K562 (cell line): Measurements from ENCODE around the gene FLRT1. TPM values are rescaled to one million over a fixed set of nuclear protein-coding genes. Genes with fewer than 3 reads are reported as not detected.

Source experiments
- ATAC-seq: fragments of 200-7000 bp; cut with Tn5 transposase; 3 replicates; pipeline ENCODE4 v1.9.1; 2020; ENCODE audit warnings: moderate library complexity
- BruUV-seq: library from RNA; stranded (reverse); fragments of 400-500 nt; replicated peaks from 2 replicates; lab custom pipeline; 2021; lab: Mats Ljungman, UMichigan
- CTCF ChIA-PET: fragments of 300-600 bp; formaldehyde crosslinking; extraction: SDS; loops from one replicate; lab custom pipeline; 2021; ENCODE audit warnings: low intra/inter-chr PET ratio; lab: Yijun Ruan, JAX
- POLR2A ChIA-PET: fragments of 300-600, 350-650 bp; sonication (Branson Sonifier 250); formaldehyde crosslinking; extraction: SDS; loops from one replicate; lab custom pipeline; 2021; ENCODE audit warnings: antibody characterized with exemption, inconsistent platforms; lab: Yijun Ruan, JAX
- DNase-seq, 4 experiments: peaks; one replicate each; pipeline versions ENCODE4 v3.0.0 to v3.0.0-alpha.2; 2011 to 2018; ENCODE audit warnings: low spot score in 3 of 4, mixed read lengths in 3 of 4; ENCODE audit errors: extremely low read depth in 1 of 4
- FAIRE-seq: peaks from 2 replicates; lab custom pipeline; 2011; peaks lifted over from hg19 to GRCh38; lab: Jason Lieb, UNC
- H2AFZ ChIP-seq: 2 replicates; pipeline ENCODE4 v1.6.0; 2011; ENCODE audit warnings: low read depth, low read length, control low read depth, inconsistent platforms
- H3K27ac ChIP-seq: fragments of 200-600 bp; 3 replicates; pipeline ENCODE4 v1.8.0; 2011; ENCODE audit warnings: low read depth, mild to moderate bottlenecking, control low read depth, inconsistent platforms, low read length, moderate library complexity, mixed read lengths; ENCODE audit errors: extremely low read depth
- H3K27me3 ChIP-seq, 2 experiments: fragments of 300-600 bp in 1 of 2; 2 replicates in 1 of 2; 3 replicates in 1 of 2; pipeline versions ENCODE4 v1.6.0 to v1.8.0; 2011; ENCODE audit warnings: inconsistent platforms in 2 of 2, low read length in 2 of 2, mild to moderate bottlenecking in 1 of 2, mixed read lengths in 1 of 2, moderate library complexity in 1 of 2; ENCODE audit not compliant: control insufficient read depth in 2 of 2, insufficient read depth in 2 of 2
- H3K36me3 ChIP-seq: fragments of 300-600 bp; 3 replicates; pipeline ENCODE4 v1.8.0; 2011; ENCODE audit warnings: mild to moderate bottlenecking, low read length, inconsistent platforms; ENCODE audit not compliant: control insufficient read depth, insufficient read depth
- H3K4me1 ChIP-seq, 2 experiments: fragments of 200-600 bp in 1 of 2; replicated peaks in 1 of 2; 2 replicates in 1 of 2; 3 replicates in 1 of 2; pipeline versions ENCODE4 v1.5.1 to v1.8.0; 2011; ENCODE audit warnings: inconsistent platforms in 2 of 2, low read length in 2 of 2, mild to moderate bottlenecking in 1 of 2, mixed read lengths in 1 of 2, moderate library complexity in 1 of 2; ENCODE audit not compliant: control insufficient read depth in 2 of 2, insufficient read depth in 2 of 2
- H3K4me2 ChIP-seq: 2 replicates; pipeline ENCODE4 v1.6.1; 2011; ENCODE audit warnings: low read length, control low read depth, inconsistent platforms, mixed read lengths; ENCODE audit not compliant: insufficient read depth
- H3K4me3 ChIP-seq: fragments of 200-600 bp; sonication (generic), shearing (Covaris generic); 2 replicates; pipeline ENCODE4 v1.5.1; 2016; ENCODE audit warnings: control low read depth, inconsistent platforms
- H3K79me2 ChIP-seq: fragments of 200-600 bp; 3 replicates; pipeline ENCODE4 v1.8.0; 2011; ENCODE audit warnings: low read length, inconsistent platforms; ENCODE audit not compliant: control insufficient read depth, insufficient read depth
- H3K9ac ChIP-seq, 2 experiments: 2 replicates each; pipeline versions ENCODE4 v1.6.0 to v1.6.1; 2011; ENCODE audit warnings: low read depth in 2 of 2, low read length in 2 of 2, control low read depth in 1 of 2, inconsistent platforms in 1 of 2, mild to moderate bottlenecking in 1 of 2, mixed read lengths in 1 of 2; ENCODE audit not compliant: insufficient read depth in 1 of 2
- H3K9me1 ChIP-seq: one replicate; pipeline ENCODE4 v1.6.0; 2011; ENCODE audit warnings: inconsistent platforms, mild to moderate bottlenecking, low read length, moderate library complexity; ENCODE audit not compliant: control insufficient read depth, insufficient read depth
- H3K9me3 ChIP-seq: replicated peaks from 2 replicates; pipeline ENCODE4 v1.5.1; 2011; ENCODE audit warnings: low read depth, low read length, inconsistent platforms; ENCODE audit not compliant: control insufficient read depth, insufficient read depth
- H4K20me1 ChIP-seq: replicated peaks from 2 replicates; pipeline ENCODE4 v1.6.1; 2011; ENCODE audit warnings: low read length, inconsistent platforms, mixed read lengths; ENCODE audit not compliant: control insufficient read depth, insufficient read depth
- E2F4 ChIP-seq: sonication (generic); formaldehyde crosslinking; IDR thresholded peaks from 2 replicates; pipeline ENCODE4 v1.8.0; 2022; ENCODE audit warnings: mild to moderate bottlenecking, low read depth, missing genetic modification reagents
- KDM1A ChIP-seq, 2 experiments: fragments of 450-650 bp; IDR thresholded peaks; 2 replicates each; pipeline ENCODE4 v1.6.1; 2016; ENCODE audit warnings: mild to moderate bottlenecking in 2 of 2
- MIER1 ChIP-seq: fragments of 450-650 bp; IDR thresholded peaks from 2 replicates; pipeline ENCODE4 v1.6.1; 2016; ENCODE audit warnings: antibody characterized with exemption, mild to moderate bottlenecking, low read depth
- NUFIP1 ChIP-seq: fragments of 450-650 bp; IDR thresholded peaks from 2 replicates; pipeline ENCODE4 v1.6.1; 2018; ENCODE audit not compliant: partially characterized antibody
- RBM22 ChIP-seq: fragments of 200-400 bp; formaldehyde crosslinking; IDR thresholded peaks from 2 replicates; pipeline ENCODE4 v1.6.1; 2018; ENCODE audit warnings: low read length, low read depth; ENCODE audit not compliant: poor library complexity, severe bottlenecking
- SMAD1 ChIP-seq: fragments of 150-350 bp; IDR thresholded peaks from 2 replicates; pipeline ENCODE4 v1.6.1; 2014; ENCODE audit warnings: low read length, low read depth; ENCODE audit not compliant: partially characterized antibody
- TARDBP ChIP-seq: fragments of 450-650 bp; IDR thresholded peaks from 2 replicates; pipeline ENCODE4 v1.6.1; 2016
- ZEB2 ChIP-seq: fragments of 450-650 bp; IDR thresholded peaks from 2 replicates; pipeline ENCODE4 v1.6.1; 2016
- WGBS: fragments of 100-300 bp; shearing (Covaris generic); methylation state at CpG from one replicate; pipeline ENCODE4 v1.1.6; 2016; ENCODE audit warnings: low coverage, mixed read lengths; ENCODE audit not compliant: insufficient coverage; ENCODE audit errors: missing lambda C conversion rate; 5-methylcytosine and 5-hydroxymethylcytosine counted together
- in situ Hi-C: fragments of 300-500 bp; cut with MboI; formaldehyde crosslinking; loops from 4 replicates; pipeline ENCODE4 v1.15.0; 2018; ENCODE audit warnings: inconsistent platforms, mixed read lengths
- intact Hi-C: fragments of 100-400 bp; cut with micrococcal nuclease; formaldehyde crosslinking; loops from 2 replicates; pipeline ENCODE4 v1.14.2; 2022
- polyA plus RNA-seq, 8 experiments: library from polyadenylated mRNA; depleted of rRNA in 4 of 8; stranded (reverse) in 5 of 8; unstranded in 3 of 8; fragments of >200 nt; fragmentation: Nextera tagmentation in 2 of 8; fragmentation: Illumina TruSeq in 1 of 8; extraction: Ambion mirVana in 2 of 8; extraction: Trizol in 1 of 8; gene quantifications; 2 replicates each; pipeline versions ENCODE4 v1.2.1 to v1.2.3, GENCODE V29; 2011 to 2014; ENCODE audit warnings: inconsistent platforms in 1 of 8, missing spikeins in 1 of 8
- total RNA-seq, 7 experiments: library from RNA; depleted of rRNA in 6 of 7; stranded (reverse); fragments of >200 nt in 6 of 7; fragmentation: Illumina TruSeq in 2 of 7; extraction: Trizol in 2 of 7; gene quantifications; 2 replicates each; pipeline versions ENCODE4 v1.2.1 to v1.2.3, GENCODE V29; 2011 to 2021; ENCODE audit warnings: low replicate concordance in 1 of 7

The FLRT1 gene
- total and polyA plus RNA-seq, 9 of the 15 experiments (the other 6 are each of a cell fraction or from before 2014, with no cell fraction given) = not detected

- DNase-seq (no peak), FAIRE-seq (no peak), ATAC-seq (no peak)
- CTCF ChIA-PET = no interaction called here
- H3K4me1 ChIP-seq = peaks cover 0 to 54% of the 10 kb centered on the region in 2 experiments; a peak in 2 of 5 replicates
- H3K79me2 ChIP-seq = no peaks in the 10 kb centered on the region
- no peaks in the 10 kb centered on the region for H3K9me3 ChIP-seq
- no peak overlapping the region for H3K4me3 ChIP-seq
- POLR2A ChIA-PET = interaction anchor here (1.0 to 1.1 kb wide), 2 partner anchors 15 to 40 kb away, joined by 3 read pairs; no protein-coding TSS in a partner anchor
- in situ Hi-C loops = no loop called here
- no peak overlapping the region for H3K4me2 ChIP-seq
- BruUV-seq = no TSS peak
- H2AFZ ChIP-seq = no peak overlapping the region
- H4K20me1 ChIP-seq = peaks cover 73% of the 10 kb centered on the region
- no peaks in the 10 kb centered on the region; a peak in 1 of 5 replicates for H3K27me3 ChIP-seq
- no peak overlapping the region for H3K27ac ChIP-seq
- no peaks in the 10 kb centered on the region for H3K36me3 ChIP-seq
- intact Hi-C loops = no loop called here
- no peaks in the 10 kb centered on the region for H3K9me1 ChIP-seq
- H3K9ac ChIP-seq = no peak overlapping the region
- WGBS = 51% methylated on average over 2 of the region's 3 CpGs
- no peak for TF ChIP-seq RBM22
- no peak for TF ChIP-seq SMAD1
- TF ChIP-seq MIER1 = no peak
- TF ChIP-seq ZEB2 = no peak
- no peak for TF ChIP-seq TARDBP
- no peak for TF ChIP-seq NUFIP1
Measured at GRCh38 chr11:64031001-64031400, 4.7 kb upstream of the FLRT1 start.

GRCh38 chr11:64032050-64032449, 3.7 kb upstream of the FLRT1 start:
- H3K9me3 ChIP-seq = no peaks in the 10 kb centered on the region
- CTCF ChIA-PET = no interaction called here
- H3K36me3 ChIP-seq = no peaks in the 10 kb centered on the region
- no peak overlapping the region for H2AFZ ChIP-seq
- no peaks in the 10 kb centered on the region for H3K79me2 ChIP-seq
- POLR2A ChIA-PET = interaction anchor here (0.5 to 1.3 kb wide), 4 partner anchors 9 to 1351 kb away, joined by 3 to 5 read pairs (median 3); no protein-coding TSS in a partner anchor
- in situ Hi-C loops = no loop called here
- DNase-seq = no peak
- H3K27ac ChIP-seq = no peak overlapping the region
- WGBS = 18% methylated on average over 4 of the region's 4 CpGs
- H3K4me3 ChIP-seq = no peak overlapping the region
- no peak for TF ChIP-seq E2F4
- TF ChIP-seq KDM1A (IDR thresholded peaks at IDR 0.05) = 0 out of 4 replicates have a peak, but pooled peaks of 1 of the 2 experiments have one; percentile 15
- TF ChIP-seq, all 486 proteins: peak for 1
- intact Hi-C loops = no loop called here
- Histone ChIP-seq H4K20me1 (peaks cover 66% of the 10 kb centered on the region), H3K9ac (no peak overlapping the region), H3K9me1 (no peaks in the 10 kb centered on the region), H3K4me2 (no peak overlapping the region), H3K4me1 (peaks cover 0 to 64% of the 10 kb centered on the region in 2 experiments; a peak in 2 of 5 replicates), H3K27me3 (peaks cover 0 to 5% of the 10 kb centered on the region in 2 experiments; a peak in 2 of 5 replicates)
- ATAC-seq (no peak), FAIRE-seq (no peak)
- no TSS peak for BruUV-seq
